AG04449 (cell line): ENCODE results near the gene TRABD2B.

Source experiments
- CTCF ChIA-PET: fragments of 350-600 bp; formaldehyde crosslinking; extraction: SDS; loops from one replicate; lab custom pipeline; 2021; ENCODE audit warnings: antibody characterized with exemption; lab: Yijun Ruan, JAX
- POLR2A ChIA-PET: fragments of 400-600, 350-600 bp; formaldehyde crosslinking; extraction: SDS; loops from one replicate; lab custom pipeline; 2020; ENCODE audit warnings: antibody characterized with exemption, inconsistent platforms; lab: Yijun Ruan, JAX
- DNase-seq: peaks from one replicate; pipeline ENCODE4 v3.0.0-alpha.2; 2010; ENCODE audit warnings: low read depth, low spot score
- H3K4me3 ChIP-seq: 2 replicates; pipeline ENCODE4 v1.5.1; 2011; ENCODE audit warnings: low read depth, mild to moderate bottlenecking, control low read depth, low read length
- CTCF ChIP-seq: IDR thresholded peaks from one replicate; pipeline ENCODE4 v1.5.1; 2011; ENCODE audit warnings: mild to moderate bottlenecking, moderate library complexity, low read length, control low read depth, inconsistent platforms; ENCODE audit not compliant: insufficient read depth; ENCODE audit errors: missing control alignments

TRABD2B gene

GRCh38 chr1:47781171-47781959 lies 215.8 kb downstream of the TRABD2B start:
- CTCF ChIA-PET: no interaction called here
- no peak for TF ChIP-seq CTCF
- POLR2A ChIA-PET: no interaction called here
- no peak for DNase-seq
- H3K4me3 ChIP-seq: no peak overlapping the region

DNA sequence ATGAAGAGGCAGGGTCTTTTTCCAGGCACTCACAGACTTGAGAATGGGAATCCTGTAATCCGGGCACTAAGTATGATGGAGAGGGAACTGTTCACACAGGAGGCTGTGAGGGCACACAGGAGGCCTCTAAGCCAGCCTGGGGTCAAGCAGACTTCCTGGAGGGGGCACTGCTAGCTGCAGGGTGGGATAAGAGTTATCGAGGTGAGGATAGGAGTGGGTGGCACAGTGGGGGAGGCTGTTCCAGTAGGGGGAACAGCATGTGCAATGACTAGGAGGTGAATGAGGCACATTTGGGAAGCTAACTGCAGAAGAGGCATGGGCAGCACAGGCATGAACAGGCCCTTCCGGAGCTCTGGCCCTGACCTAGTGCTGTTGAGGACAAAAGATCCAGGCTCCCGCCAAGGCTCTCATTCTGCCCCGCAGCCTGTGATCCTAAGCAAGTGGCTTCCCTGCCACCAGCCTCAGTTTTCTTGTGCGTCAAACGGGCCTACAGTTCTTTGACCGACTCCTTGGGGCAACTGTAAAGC lies 216.7 kb downstream of the TRABD2B start:
- no peak for TF ChIP-seq CTCF
- DNase-seq: no peak
- POLR2A ChIA-PET: no interaction called here
- H3K4me3 ChIP-seq: no peak overlapping the region
- CTCF ChIA-PET: no interaction called here

DNA sequence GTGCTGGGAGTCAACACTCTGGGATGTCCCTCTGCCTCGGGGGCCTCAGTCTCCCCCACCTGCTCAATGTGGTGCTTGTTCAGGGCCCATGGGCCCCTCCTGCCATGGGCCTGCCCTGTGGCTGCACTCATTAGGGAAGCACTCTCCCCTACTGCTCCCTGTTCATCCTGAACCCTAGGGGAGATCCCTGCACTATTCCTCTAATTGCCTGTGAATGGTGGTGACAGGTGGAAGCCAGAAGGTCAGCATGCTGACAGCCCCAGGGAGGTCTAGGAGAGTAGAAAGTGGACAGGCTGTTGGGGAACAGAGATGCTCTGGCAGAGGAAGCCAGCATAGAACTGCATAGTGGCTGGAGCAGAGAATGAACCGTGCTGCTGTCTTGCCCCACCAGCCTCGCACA lies 217.6 kb downstream of the TRABD2B start:
- DNase-seq: no peak
- no peak for TF ChIP-seq CTCF
- ChIA-PET CTCF (no interaction called here), POLR2A (no interaction called here)
- no peak overlapping the region for H3K4me3 ChIP-seq

GRCh38 chr1:47778280-47778679 lies 218.9 kb downstream of the TRABD2B start:
- no peak for DNase-seq
- ChIA-PET POLR2A (no interaction called here), CTCF (no interaction called here)
- no peak for TF ChIP-seq CTCF
- H3K4me3 ChIP-seq: no peak overlapping the region

GRCh38 chr1:47777322-47777721 lies 219.9 kb downstream of the TRABD2B start:
- ChIA-PET CTCF (no interaction called here), POLR2A (no interaction called here)
- no peak overlapping the region for H3K4me3 ChIP-seq
- no peak for DNase-seq
- TF ChIP-seq CTCF: no peak

- ChIA-PET POLR2A (no interaction called here), CTCF (no interaction called here)
- no peak overlapping the region for H3K4me3 ChIP-seq
- no peak for TF ChIP-seq CTCF
- no peak for DNase-seq
These were observed 220.5 kb downstream of the TRABD2B start for GRCh38 chr1:47776667-47777131.
